Neural cell (in vitro differentiated cells): ENCODE results near the gene ZNF608. TPM values are rescaled to one million over a fixed set of nuclear protein-coding genes. Genes with fewer than 3 reads are reported as not detected.

Experiments
- H2AFZ ChIP-seq: fragments of 200-600, 300-800 bp; sonication (generic), shearing (Covaris generic); 2 replicates; pipeline ENCODE4 v1.6.0; 2014; ENCODE audit warnings: low read depth, mild to moderate bottlenecking, antibody characterized with exemption, low read length, moderate library complexity
- H3F3A ChIP-seq: fragments of 200-600 bp; shearing (Covaris generic); 2 replicates; pipeline ENCODE4 v1.6.1; 2016; ENCODE audit warnings: mild to moderate bottlenecking, moderate library complexity, mixed read lengths, antibody characterized with exemption, low read length; ENCODE audit not compliant: insufficient read depth, poor library complexity, severe bottlenecking
- H3K27ac ChIP-seq: fragments of 200-600, 300-800 bp; sonication (generic), shearing (Covaris generic); 2 replicates; pipeline ENCODE4 v1.5.1; 2014; ENCODE audit warnings: mild to moderate bottlenecking, low read length, moderate library complexity
- H3K27me3 ChIP-seq: fragments of 300-800, 200-600 bp; sonication (generic), shearing (Covaris generic); 2 replicates; pipeline ENCODE4 v1.6.0; 2014; ENCODE audit warnings: mild to moderate bottlenecking, low read depth, low read length, moderate library complexity; ENCODE audit not compliant: insufficient read depth
- H3K36me3 ChIP-seq: fragments of 300-800, 200-600 bp; sonication (generic), shearing (Covaris generic); 2 replicates; pipeline ENCODE4 v1.5.1; 2014; ENCODE audit warnings: mild to moderate bottlenecking, antibody characterized with exemption, low read length, moderate library complexity; ENCODE audit not compliant: insufficient read depth
- H3K4me2 ChIP-seq: fragments of 300-800, 200-600 bp; sonication (generic), shearing (Covaris generic); 2 replicates; pipeline ENCODE4 v1.6.0; 2014; ENCODE audit warnings: mild to moderate bottlenecking, low read length
- H3K4me3 ChIP-seq: fragments of 300-800, 200-600 bp; sonication (generic), shearing (Covaris generic); 2 replicates; pipeline ENCODE4 v1.5.1; 2014; ENCODE audit warnings: mild to moderate bottlenecking, low read length, moderate library complexity
- H3K79me2 ChIP-seq: fragments of 200-600 bp; shearing (Covaris generic); replicated peaks from 2 replicates; pipeline ENCODE4 v1.6.0; 2014; ENCODE audit warnings: mild to moderate bottlenecking, low read length, moderate library complexity; ENCODE audit not compliant: insufficient read depth
- H3K9ac ChIP-seq: fragments of 300-800, 200-600 bp; sonication (generic), shearing (Covaris generic); 2 replicates; pipeline ENCODE4 v1.6.1; 2016; ENCODE audit warnings: mild to moderate bottlenecking, low read length, mixed read lengths
- H3K9me2 ChIP-seq: fragments of 200-600 bp; shearing (Covaris generic); 2 replicates; pipeline ENCODE4 v1.6.1; 2016; ENCODE audit warnings: mild to moderate bottlenecking, low read length, mixed read lengths; ENCODE audit not compliant: insufficient read depth
- H3K9me3 ChIP-seq: fragments of 200-600, 300-800 bp; sonication (generic), shearing (Covaris generic); 2 replicates; pipeline ENCODE4 v1.6.1; 2016; ENCODE audit warnings: mild to moderate bottlenecking, mixed run types, low read length, moderate library complexity, mixed read lengths
- H4K20me1 ChIP-seq: fragments of 200-600 bp; shearing (Covaris generic); 2 replicates; pipeline ENCODE4 v1.6.1; 2016; ENCODE audit warnings: mild to moderate bottlenecking, mixed run types; ENCODE audit not compliant: insufficient read depth
- EP300 ChIP-seq: fragments of 450-650 bp; conservative IDR thresholded peaks from 2 replicates; pipeline ENCODE4 v1.6.1; 2014; ENCODE audit warnings: antibody characterized with exemption, mild to moderate bottlenecking, moderate library complexity; ENCODE audit not compliant: poor library complexity, severe bottlenecking
- EZH2 ChIP-seq: fragments of 200-600, 300-800 bp; shearing (Covaris generic), sonication (generic); IDR thresholded peaks from 2 replicates; pipeline ENCODE4 v1.6.1; 2014; ENCODE audit warnings: antibody characterized with exemption, low read length, borderline replicate concordance, mild to moderate bottlenecking; ENCODE audit not compliant: insufficient read depth, poor library complexity, severe bottlenecking
- MXI1 ChIP-seq: fragments of 450-650 bp; conservative IDR thresholded peaks from 2 replicates; pipeline ENCODE4 v1.6.1; 2014; ENCODE audit warnings: antibody characterized with exemption, mild to moderate bottlenecking; ENCODE audit not compliant: poor library complexity, severe bottlenecking
- POLR2AphosphoS5 ChIP-seq: IDR thresholded peaks from 2 replicates; pipeline ENCODE4 v1.6.1; 2012
- RAD21 ChIP-seq: fragments of 450-650 bp; conservative IDR thresholded peaks from 2 replicates; pipeline ENCODE4 v1.6.1; 2014; ENCODE audit warnings: antibody characterized with exemption, mild to moderate bottlenecking, moderate library complexity
- SMC3 ChIP-seq: fragments of 450-650 bp; conservative IDR thresholded peaks from 2 replicates; pipeline ENCODE4 v1.6.1; 2014; ENCODE audit warnings: antibody characterized with exemption, mild to moderate bottlenecking, moderate library complexity; ENCODE audit not compliant: poor library complexity
- TAF1 ChIP-seq: IDR thresholded peaks from 2 replicates; pipeline ENCODE4 v1.6.1; 2012; ENCODE audit warnings: low read depth
- polyA plus RNA-seq: library from polyadenylated mRNA; depleted of rRNA; stranded (reverse); fragments of >200 nt; gene quantifications from 2 replicates; pipeline ENCODE4 v1.2.3, GENCODE V29; 2014
- TF ChIP-seq, protein P1 (sequence below): fragments of 450-650 bp; IDR thresholded peaks from 2 replicates; pipeline ENCODE4 v1.5.1; 2014; ENCODE audit warnings: antibody characterized with exemption, mild to moderate bottlenecking, moderate library complexity; ENCODE audit not compliant: poor library complexity, severe bottlenecking
- TF ChIP-seq, protein P2 (sequence below): IDR thresholded peaks from 2 replicates; pipeline ENCODE4 v1.6.1; 2012; ENCODE audit warnings: borderline replicate concordance

The ZNF608 gene
- polyA plus RNA-seq, 1 donor from 2014 or later = 32.4 TPM

DNA sequence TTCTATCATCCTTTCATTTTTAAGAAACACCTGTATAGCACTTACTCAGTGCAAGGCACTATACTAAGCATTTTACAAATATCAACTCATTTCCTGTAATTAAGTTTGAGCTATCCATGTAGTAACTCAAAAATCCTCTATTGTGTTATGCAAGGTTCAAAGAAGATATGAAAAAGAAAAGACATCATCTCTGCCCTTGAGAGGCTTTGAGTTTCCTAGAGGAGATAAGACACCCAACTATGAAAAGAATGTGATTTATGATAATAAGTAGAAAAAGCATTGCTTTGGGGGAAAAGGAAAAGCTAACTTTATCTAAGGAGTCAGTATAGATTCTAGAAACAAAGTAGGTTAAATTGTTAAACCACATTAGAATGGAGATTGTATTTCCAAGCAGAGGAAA, 14.2 kb upstream of the ZNF608 start:
- Histone ChIP-seq H3K36me3 (no peaks in the 10 kb centered on the region), H3K27me3 (no peaks in the 10 kb centered on the region), H3K9me2 (no peaks in the 10 kb centered on the region), H3K4me3 (no peak overlapping the region), H3K79me2 (no peaks in the 10 kb centered on the region), H2AFZ (no peak overlapping the region), H3K9ac (no peak overlapping the region), H4K20me1 (no peaks in the 10 kb centered on the region), H3F3A (no peaks in the 10 kb centered on the region), H3K27ac (no peak overlapping the region), H3K9me3 (no peaks in the 10 kb centered on the region), H3K4me2 (no peak overlapping the region)
- TF ChIP-seq EZH2 (no peak), MXI1 (no peak), RAD21 (no peak), SMC3 (no peak)
- TF ChIP-seq, protein P1, sequence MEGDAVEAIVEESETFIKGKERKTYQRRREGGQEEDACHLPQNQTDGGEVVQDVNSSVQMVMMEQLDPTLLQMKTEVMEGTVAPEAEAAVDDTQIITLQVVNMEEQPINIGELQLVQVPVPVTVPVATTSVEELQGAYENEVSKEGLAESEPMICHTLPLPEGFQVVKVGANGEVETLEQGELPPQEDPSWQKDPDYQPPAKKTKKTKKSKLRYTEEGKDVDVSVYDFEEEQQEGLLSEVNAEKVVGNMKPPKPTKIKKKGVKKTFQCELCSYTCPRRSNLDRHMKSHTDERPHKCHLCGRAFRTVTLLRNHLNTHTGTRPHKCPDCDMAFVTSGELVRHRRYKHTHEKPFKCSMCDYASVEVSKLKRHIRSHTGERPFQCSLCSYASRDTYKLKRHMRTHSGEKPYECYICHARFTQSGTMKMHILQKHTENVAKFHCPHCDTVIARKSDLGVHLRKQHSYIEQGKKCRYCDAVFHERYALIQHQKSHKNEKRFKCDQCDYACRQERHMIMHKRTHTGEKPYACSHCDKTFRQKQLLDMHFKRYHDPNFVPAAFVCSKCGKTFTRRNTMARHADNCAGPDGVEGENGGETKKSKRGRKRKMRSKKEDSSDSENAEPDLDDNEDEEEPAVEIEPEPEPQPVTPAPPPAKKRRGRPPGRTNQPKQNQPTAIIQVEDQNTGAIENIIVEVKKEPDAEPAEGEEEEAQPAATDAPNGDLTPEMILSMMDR = no peak

GRCh38 chr5:124755565-124755964, 9.1 kb upstream of the ZNF608 start:
- no peak overlapping the region for H3K4me2 ChIP-seq
- no peaks in the 10 kb centered on the region for H3K9me3 ChIP-seq
- TF ChIP-seq, protein P2, sequence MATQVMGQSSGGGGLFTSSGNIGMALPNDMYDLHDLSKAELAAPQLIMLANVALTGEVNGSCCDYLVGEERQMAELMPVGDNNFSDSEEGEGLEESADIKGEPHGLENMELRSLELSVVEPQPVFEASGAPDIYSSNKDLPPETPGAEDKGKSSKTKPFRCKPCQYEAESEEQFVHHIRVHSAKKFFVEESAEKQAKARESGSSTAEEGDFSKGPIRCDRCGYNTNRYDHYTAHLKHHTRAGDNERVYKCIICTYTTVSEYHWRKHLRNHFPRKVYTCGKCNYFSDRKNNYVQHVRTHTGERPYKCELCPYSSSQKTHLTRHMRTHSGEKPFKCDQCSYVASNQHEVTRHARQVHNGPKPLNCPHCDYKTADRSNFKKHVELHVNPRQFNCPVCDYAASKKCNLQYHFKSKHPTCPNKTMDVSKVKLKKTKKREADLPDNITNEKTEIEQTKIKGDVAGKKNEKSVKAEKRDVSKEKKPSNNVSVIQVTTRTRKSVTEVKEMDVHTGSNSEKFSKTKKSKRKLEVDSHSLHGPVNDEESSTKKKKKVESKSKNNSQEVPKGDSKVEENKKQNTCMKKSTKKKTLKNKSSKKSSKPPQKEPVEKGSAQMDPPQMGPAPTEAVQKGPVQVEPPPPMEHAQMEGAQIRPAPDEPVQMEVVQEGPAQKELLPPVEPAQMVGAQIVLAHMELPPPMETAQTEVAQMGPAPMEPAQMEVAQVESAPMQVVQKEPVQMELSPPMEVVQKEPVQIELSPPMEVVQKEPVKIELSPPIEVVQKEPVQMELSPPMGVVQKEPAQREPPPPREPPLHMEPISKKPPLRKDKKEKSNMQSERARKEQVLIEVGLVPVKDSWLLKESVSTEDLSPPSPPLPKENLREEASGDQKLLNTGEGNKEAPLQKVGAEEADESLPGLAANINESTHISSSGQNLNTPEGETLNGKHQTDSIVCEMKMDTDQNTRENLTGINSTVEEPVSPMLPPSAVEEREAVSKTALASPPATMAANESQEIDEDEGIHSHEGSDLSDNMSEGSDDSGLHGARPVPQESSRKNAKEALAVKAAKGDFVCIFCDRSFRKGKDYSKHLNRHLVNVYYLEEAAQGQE = no peak
- TF ChIP-seq SMC3 = no peak
- no peak for TF ChIP-seq EP300
- TF ChIP-seq TAF1 = no peak
- TF ChIP-seq, protein P1 = no peak
- no peak for TF ChIP-seq EZH2
- TF ChIP-seq RAD21 = no peak
- TF ChIP-seq POLR2AphosphoS5 = no peak
- TF ChIP-seq MXI1 = no peak
- H4K20me1 ChIP-seq = no peaks in the 10 kb centered on the region
- no peak overlapping the region for H3K4me3 ChIP-seq
- H3F3A ChIP-seq = no peaks in the 10 kb centered on the region
- H3K27me3 ChIP-seq = no peaks in the 10 kb centered on the region
- no peak overlapping the region for H3K9ac ChIP-seq
- H3K27ac ChIP-seq = no peak overlapping the region
- H3K79me2 ChIP-seq = no peaks in the 10 kb centered on the region
- no peaks in the 10 kb centered on the region for H3K9me2 ChIP-seq
- H2AFZ ChIP-seq = no peak overlapping the region
- no peaks in the 10 kb centered on the region for H3K36me3 ChIP-seq
